Stimulated activated CD4-positive, alpha-beta T cell treated with anti-CD3 and anti-CD28 coated beads, Interleukin-15, amount 100 ng/mL, for 1 hour (primary cell): Measurements from ENCODE around the gene TLK1.
"Not testable (repeated sequence)": the region's sequence is repeated elsewhere in the genome, so short reads cannot be mapped to it uniquely, and the experiment has no call there.

Experiments
- DNase-seq, 2 donors: peaks; one replicate each; pipeline ENCODE4 v3.0.0-alpha.2; 2020; ENCODE audit warnings: low read depth in 1 of 2, low spot score in 1 of 2

The TLK1 gene

DNA sequence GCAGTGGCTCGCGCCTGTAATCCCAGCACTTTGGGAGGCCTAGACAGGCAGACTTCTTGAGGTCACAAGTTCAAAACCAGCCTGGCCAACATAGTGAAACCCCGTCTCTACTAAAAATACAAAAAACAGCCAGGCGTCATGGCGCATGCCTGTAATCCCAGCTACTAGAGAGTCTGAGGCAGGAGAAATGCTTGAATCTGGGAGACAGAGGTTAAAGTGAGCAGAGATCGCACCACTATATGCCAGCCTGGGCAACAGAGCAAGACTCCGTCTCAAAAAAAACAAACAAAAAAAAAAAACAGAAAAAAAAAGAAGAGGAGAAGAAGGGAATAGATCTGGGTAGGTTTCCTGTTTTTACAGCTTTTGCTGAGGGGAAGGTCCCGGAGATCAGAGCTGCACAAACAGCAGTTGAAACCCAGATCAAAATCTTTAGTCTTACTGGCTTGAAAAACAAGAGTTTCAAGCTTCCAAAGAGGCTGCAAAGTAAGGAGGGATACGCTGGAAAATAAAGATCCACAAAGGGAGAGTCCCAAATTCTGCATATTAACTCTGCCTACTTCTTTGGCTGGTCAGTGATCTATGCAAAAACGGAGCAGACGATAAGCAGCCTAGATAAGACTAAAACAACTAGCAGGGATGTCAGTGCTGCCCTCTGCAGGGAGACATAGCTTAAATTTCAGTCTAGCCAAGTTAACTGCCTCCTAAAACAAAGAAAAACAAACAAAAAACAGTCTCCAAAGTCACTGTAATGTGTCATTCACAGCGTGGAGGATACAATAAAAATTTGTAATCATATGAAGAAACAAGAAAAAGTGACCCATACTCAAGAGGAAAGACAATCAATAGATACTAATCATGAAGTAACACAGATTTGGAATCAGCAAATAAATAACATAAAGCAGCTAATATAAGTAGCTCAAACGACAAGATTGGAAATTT, 74.1 kb downstream of the TLK1 start:
- DNase-seq, result no peak

DNA sequence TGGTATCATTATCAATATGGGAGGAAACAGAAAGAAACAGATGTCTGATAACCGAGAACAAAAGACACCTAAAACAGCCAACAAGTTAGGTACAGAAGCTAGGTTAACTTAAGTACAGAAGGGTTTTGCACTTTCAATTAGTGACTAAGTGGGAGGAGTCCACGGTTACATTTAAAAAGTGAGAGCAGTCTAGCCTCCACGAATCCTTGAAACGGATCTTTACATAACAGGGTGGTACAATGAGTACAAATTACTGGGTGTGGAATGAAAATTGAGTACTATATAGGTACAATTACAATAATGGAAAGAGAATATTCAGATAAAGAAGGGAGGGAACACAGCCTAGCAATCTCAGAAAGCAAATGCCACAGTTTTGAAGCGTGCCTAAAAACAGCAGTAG, 76.6 kb downstream of the TLK1 start:
- no peak for DNase-seq

- DNase-seq, result no peak
Observed at GRCh38 chr2:171083451-171083850, 77.2 kb downstream of the TLK1 start.

- DNase-seq, result no peak
Observed at GRCh38 chr2:171081649-171082111, 79.0 kb downstream of the TLK1 start.

DNA sequence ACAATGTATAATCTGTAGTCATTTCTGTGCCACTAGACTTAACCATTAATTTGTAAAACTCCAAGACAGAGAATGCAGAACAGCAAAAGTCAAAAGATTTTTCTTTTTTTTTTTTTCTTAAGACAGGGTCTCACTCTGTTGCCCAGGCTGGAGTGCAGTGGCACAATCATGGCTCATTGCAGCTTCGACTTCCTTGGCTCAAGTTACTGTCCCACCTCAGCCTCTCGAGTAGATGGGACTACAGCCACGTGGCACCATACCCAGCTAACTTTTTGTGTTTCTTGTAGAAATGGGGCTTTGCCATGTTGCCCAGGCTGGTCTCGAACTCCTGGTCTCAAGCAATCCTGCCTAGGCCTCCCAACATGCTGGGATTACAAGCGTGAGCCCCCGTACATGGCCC, 80.1 kb downstream of the TLK1 start:
- DNase-seq, result no peak

DNA sequence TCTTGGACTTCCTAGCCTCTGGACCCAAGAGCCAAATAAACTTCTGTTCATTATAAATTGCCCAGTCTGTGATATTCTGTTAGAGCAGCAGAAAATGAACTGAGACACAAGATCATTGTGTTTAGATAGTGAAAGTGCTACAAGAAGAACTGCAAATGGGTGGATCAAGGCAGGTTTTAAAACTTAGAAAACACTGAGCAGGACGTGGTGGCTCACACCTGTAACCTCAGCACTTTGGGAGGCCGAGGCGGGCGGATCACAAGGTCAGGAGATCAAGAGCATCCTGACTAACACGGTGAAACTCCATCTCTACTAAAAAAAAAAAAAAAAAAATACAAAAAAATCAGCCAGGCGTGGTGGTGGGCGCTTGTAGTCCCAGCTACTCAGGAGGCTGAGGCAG, 84.3 kb downstream of the TLK1 start:
- DNase-seq, result not testable (repeated sequence)

- DNase-seq, result no peak
Observed at GRCh38 chr2:171072164-171072563, 88.5 kb downstream of the TLK1 start.

DNA sequence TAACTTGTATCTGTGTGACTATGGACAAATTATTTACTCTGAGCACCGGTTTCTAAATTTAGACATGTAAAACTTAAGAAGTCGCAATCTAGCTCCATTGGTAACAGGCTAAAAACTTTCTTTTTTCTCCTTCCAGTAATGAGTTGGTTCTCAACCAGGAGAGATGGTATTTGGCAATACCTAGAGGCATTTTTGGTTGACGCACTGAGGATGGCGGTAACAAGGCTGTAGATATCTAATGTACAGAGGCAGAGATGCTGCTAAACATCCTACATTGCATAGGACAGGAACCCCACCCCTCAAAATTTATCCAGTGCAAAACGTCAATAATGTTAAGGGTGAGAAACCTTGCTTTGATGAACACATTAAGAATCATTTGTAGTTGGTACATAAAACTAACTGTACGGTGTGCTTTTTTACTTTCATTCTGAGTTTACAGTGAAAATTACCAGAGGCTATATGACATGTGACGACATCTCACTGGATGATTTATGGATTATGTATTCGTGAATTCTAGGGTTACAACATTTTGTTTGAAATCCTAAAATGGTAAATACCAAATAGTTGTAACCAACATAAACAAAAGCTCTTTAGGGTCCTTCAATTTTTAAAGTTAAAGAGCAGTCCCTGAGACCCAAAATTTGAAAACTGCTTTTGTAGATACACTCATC, 91.3 kb downstream of the TLK1 start:
- DNase-seq, result no peak

DNA sequence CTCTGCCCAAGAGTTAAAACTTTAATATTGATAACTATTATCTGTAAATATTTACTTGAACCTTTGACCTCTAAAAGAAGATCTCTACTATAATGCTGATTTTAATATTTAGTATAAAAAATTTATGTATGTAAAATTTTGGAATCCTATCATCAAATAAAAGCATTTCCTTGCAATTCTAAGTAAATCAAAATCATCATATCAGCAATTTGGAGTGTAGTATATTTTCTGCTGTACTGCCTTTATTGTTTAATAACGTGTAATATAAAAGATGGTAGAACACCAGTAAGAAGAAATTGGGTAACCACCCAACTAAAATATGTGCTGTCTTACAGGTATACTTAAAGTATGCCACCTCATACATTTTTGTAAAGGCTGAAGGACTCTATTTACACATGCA, 94.6 kb downstream of the TLK1 start:
- DNase-seq, result no peak

GRCh38 chr2:171057575-171057974, 103.1 kb downstream of the TLK1 start:
- no peak for DNase-seq

DNA sequence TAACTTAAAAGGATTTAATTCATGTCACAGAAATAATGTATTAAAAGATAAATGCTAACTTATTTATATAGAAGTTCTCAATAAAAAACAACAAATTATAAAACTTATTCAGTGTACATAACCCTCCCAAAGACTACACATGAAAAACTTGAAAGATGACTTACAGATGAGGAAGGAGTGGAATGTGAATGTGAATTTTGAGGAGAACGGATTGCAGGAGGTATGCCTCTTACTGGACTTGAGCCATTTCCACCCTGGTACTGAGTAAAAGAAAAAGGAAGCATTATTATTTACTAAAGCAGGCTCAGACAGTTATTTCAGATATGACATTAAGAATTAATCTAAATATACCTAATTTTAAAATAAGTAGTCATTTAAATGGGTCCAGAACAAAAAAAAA, 104.4 kb downstream of the TLK1 start:
- DNase-seq, result no peak

- DNase-seq, result no peak
Observed at GRCh38 chr2:171049691-171050090, 111.0 kb downstream of the TLK1 start.

GRCh38 chr2:171046048-171046560, 114.6 kb downstream of the TLK1 start:
- DNase-seq, result no peak

GRCh38 chr2:171044416-171044815, 116.3 kb downstream of the TLK1 start:
- DNase-seq, result no peak

- no peak for DNase-seq
Observed at GRCh38 chr2:171042253-171042969, 118.3 kb downstream of the TLK1 start.

DNA sequence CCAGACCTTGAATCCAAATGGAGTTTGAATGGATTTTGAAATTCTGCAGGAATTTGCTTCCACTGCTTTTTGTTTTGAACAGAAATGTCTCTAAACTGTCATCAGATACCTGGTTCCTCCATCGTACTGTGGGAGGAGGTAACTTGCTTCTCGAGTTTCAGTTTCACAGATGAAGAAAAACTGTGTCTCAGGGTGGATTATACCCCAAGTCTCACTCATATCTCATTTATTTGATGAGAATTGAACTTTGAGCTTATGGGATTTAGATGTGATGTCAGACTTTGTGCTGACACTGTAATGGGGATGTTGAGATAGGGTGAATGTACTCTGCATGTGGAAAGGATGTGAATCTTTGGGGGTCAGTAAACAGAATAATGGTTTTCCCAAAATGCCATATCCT, 124.2 kb downstream of the TLK1 start:
- DNase-seq, result no peak

DNA sequence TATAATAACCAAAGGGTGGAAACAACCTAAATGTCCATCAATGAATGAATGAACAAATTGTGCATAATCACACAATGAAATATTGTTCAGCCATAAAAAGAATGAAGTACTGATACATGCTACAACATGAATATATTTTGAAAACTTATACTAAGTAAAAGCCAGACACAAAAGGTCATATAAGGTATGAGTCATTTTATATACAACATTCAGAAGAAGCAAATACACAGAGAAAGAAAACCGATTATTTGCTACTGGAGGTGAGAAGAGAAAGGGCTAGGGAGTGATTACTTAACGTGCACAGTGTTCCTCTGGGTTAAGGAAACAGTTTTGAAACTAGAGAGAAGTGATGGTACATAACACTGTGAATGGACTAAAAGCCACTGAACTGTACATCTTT, 126.4 kb downstream of the TLK1 start:
- no peak for DNase-seq

DNA sequence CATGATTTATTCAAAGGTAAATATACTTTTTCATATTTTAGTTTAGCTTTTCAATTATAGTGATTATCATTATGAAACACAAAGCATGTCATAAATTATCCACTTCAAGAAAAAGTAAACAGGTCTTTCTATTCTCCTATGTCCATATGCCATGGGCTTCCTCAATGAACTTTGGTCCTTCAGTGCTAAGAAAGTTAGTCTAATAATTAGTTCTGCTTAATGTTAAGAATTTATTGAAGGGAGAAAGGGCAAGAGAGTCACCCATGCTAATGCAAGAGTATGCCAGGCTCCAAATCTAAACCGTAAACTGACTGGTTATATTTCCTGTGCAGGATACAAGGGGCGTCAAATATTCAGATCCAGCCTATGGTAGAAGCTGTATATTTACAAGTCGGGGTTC, 135.5 kb downstream of the TLK1 start:
- no peak for DNase-seq

GRCh38 chr2:171018522-171018921, 142.2 kb downstream of the TLK1 start:
- DNase-seq, result no peak

GRCh38 chr2:171016125-171016524, 144.6 kb downstream of the TLK1 start:
- DNase-seq, result no peak

DNA sequence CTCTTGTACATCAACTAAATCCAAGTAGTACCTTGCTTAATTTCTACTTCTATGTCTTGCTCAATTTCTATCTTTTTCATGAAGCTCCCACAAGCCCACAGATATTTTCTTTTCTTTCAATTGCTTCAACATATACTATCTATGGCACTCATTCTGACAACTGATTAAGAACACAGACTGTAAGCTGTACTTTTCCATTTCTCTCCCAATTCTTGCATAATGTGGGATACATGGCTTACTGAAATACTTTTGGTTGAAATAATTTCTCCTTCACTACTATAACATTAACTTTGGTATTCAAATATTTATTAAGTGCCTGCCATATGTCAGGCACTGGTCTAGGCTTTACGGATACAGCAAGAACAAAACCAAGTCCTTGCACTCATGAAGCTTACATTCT, 146.8 kb downstream of the TLK1 start:
- DNase-seq, result no peak

DNA sequence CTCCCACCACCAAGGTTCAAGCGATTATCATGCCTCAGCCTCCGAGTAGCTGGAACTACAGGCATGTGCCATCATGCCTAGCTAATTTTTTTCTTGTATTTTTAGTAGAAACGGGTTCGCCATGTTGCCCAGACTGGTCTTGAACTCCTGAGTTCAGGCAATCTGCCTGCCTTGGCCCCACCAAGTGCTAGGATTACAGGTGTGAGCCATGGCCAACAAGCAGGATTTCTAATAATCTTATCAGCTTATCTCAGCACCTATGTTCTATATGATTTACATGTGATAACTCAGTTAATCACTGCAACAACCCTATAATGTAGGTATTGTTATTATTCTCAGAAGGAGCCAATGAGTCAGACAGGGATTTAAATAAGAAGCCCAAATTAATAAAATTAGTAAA, 151.3 kb downstream of the TLK1 start:
- DNase-seq, result no peak
